HG02970 (cell line): ENCODE measurements around the gene CHRNB1.
A peak's percentile ranks its signal among the peaks of the same experiment; 100 is the strongest.

Experiments used
- ATAC-seq: cut with Tn5 transposase; IDR thresholded peaks from one replicate; pipeline ENCODE4 v1.9.1; 2021; ENCODE audit warnings: mild to moderate bottlenecking, moderate library complexity, moderate number of reproducible peaks; ENCODE audit not compliant: unreplicated experiment, low FRiP score

CHRNB1 gene

DNA sequence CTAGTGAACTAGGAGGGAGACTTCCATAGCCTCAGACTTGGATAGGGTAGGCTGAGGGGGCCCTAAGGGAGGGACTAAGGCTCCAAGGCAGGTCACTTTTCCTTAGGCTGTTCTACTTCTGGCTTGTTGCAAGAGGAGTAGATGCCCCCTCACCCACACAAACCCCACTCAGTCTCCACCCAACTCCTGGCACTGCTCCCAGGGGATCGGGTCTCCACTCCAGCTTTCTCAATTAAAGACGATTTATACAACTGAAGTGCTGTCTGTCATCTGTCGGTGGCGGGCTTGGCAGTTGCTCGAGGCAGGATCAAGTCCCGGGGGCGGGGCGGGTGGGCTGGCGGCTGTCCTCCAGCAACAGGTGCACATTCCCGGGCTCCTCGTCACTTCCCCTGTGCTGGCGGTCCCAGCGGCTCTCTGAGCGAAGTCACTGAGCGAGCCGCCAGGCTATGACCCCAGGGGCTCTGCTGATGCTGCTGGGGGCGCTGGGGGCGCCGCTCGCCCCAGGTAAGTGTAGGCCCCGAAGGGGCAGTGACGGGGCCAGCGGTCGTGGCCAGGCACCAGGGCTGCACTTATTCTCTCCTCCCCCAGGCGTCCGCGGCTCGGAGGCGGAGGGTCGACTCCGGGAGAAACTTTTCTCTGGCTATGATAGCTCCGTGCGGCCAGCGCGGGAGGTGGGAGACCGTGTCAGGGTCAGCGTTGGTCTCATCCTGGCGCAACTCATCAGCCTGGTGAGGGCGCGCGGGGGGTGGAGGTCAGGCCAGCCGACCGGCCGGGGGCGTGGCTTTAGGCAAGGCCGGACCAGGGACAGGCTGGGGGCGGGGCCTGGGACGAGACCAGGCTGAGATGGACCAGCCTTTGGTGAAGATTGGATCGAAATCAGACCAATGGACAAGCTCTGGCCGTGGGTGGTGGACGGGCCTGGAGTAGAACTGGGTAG is at the start of gene CHRNB1:
TSS of gene CHRNB1 (plus strand) at position 380 of the 937 bp plus-strand sequence. CDS start at position 447, 67 bp downstream.
- no peak for ATAC-seq

- no peak for ATAC-seq
Observed at GRCh38 chr17:7396147-7396546, 48.7 kb upstream of the CHRNB1 start.

DNA sequence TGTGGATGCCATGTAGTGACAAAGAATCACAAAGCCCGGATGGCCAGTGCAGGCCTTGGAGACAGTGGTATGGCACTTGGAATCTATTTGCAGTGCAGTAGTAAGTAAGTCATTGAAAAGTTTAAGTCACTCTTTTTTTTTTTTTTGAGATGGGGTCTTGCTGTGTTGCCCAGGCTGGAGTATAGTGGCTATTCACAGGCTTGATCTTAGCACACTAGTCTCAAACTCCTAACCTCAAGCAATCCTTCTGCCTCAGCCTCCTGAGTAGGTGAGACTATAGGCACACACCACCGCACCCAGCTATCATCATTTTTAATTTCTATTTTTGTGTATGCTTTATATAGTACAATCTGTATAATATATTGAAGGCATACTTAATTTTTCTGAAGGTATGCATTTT is 46.2 kb upstream of the CHRNB1 start:
- ATAC-seq: no peak

- ATAC-seq: no peak
Observed at GRCh38 chr17:7403043-7403726, 41.7 kb upstream of the CHRNB1 start.

GRCh38 chr17:7403727-7403976 is 41.2 kb upstream of the CHRNB1 start:
- ATAC-seq: no peak

GRCh38 chr17:7403977-7404736 is 40.7 kb upstream of the CHRNB1 start, which contains the start of gene TMEM256:
Gene TMEM256 (minus strand): TSS chr17:7404097. CDS start chr17:7404084, 13 bp downstream.
- ATAC-seq: peak; percentile 87

- ATAC-seq: peak; percentile 19
Observed at GRCh38 chr17:7404737-7405349, 40.0 kb upstream of the CHRNB1 start.

GRCh38 chr17:7405350-7406234 is 39.3 kb upstream of the CHRNB1 start:
- ATAC-seq: no peak

DNA sequence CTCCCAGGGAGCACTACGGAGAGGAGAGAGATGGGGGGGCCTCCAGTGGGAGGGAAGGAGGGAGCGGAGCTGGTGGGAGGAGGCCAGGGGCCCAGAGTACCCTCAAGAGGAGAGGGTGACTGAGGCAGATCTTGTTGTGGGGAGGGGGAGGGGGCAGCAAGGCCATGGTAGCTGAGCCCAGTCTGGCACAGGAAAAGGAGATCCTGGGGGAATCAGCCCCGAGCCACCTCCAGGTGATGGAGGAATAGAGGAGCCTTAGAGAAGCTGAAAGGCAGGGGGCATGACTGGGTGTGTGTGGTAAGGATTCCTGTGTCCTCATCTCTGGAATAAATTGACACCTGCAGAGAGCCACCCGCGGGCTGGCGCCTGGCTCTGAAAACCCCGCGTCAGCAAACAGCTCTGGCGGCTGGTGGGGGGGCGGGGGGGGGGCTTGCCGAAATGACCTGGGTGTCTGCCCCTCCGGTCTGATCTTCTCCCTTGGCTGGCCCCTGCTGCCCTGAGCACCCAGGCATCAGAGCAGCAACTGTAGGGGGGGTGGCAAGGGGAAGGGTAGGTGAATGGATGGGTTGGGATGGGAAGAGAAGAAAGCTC is 38.5 kb upstream of the CHRNB1 start:
- ATAC-seq: no peak

DNA sequence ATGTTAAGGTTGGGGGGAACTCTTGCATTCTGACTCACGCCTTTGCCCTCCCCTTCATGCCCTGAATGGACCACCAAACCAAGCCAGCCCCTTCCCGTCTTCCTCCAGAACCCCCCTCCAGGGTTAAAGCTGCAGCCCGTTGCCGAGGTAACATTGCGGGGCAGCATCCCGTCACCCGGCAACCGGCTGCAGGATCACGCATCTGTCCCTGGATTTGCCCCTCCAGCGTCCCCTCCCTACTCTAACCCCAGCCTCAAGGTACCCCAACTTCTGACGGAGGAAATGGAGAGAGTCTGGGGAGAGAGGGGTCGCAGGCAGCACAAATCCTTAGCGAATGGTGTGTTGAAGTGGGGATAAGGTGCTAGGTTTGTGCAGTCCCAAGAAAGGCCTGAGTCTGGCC is 37.8 kb upstream of the CHRNB1 start:
- ATAC-seq: no peak

DNA sequence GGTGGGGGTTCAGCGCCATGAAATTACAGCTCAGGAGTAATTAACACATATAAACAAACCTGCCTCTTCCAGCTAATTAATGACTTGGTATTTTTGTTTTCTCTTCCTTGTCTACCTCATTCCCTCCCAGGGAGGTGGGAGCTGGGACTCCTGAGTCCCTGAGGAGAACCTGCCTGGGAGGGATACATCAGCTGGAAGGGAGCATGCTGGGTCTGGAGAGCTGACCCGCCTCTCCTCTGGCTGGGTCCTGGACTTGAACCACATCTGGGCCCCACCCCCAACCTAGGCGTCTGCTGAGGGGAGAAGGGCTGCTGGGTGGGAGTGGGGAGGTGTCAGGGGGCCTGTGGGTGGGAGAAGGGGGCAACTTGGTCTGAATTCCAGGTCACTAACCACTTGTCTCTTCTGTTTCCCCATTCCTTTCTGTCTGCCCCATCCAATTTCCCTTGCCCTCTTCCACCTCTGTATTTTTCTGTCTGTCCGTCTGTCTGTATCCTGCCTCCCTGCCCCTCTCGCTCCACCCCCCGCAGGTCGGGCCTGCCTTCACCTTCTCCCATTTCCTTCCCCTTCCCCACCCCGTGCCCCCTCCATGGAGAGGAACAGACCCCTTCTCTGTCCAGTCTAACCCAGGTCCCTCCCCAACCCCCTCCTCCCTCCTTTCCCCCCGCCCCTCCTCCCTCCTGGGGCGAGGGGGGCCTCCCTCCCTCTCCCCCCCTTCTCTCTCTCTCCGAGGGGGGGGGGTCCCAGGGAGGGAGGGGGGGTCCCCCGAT is 37.2 kb upstream of the CHRNB1 start, which contains the start of gene NLGN2:
TSS of gene NLGN2 (plus strand) at position 361 of the 767 bp plus-strand sequence. CDS start 411 bp downstream, outside the sequence.
- ATAC-seq: no peak

- ATAC-seq: no peak
Observed at GRCh38 chr17:7408252-7408727, 36.6 kb upstream of the CHRNB1 start.

- ATAC-seq: no peak
Observed at GRCh38 chr17:7408863-7409262, 36.0 kb upstream of the CHRNB1 start.

DNA sequence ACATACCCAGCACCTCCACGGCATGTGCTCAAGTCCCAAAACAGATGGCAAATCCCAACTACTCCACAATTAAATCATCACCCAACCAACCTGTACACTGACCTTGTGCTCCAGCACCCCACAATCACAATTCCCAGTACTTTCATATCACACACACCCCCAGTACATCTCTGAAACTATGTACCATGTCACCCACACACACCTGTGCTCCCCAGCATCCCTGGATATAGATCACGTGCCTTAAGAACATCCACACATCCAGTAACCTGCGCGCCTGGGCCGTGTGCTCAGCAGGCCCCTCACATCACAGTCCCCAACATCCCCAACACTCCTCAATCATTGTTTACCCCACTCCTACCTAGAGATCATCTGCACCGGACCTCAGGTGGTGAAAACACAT is 35.1 kb upstream of the CHRNB1 start:
- ATAC-seq: no peak

DNA sequence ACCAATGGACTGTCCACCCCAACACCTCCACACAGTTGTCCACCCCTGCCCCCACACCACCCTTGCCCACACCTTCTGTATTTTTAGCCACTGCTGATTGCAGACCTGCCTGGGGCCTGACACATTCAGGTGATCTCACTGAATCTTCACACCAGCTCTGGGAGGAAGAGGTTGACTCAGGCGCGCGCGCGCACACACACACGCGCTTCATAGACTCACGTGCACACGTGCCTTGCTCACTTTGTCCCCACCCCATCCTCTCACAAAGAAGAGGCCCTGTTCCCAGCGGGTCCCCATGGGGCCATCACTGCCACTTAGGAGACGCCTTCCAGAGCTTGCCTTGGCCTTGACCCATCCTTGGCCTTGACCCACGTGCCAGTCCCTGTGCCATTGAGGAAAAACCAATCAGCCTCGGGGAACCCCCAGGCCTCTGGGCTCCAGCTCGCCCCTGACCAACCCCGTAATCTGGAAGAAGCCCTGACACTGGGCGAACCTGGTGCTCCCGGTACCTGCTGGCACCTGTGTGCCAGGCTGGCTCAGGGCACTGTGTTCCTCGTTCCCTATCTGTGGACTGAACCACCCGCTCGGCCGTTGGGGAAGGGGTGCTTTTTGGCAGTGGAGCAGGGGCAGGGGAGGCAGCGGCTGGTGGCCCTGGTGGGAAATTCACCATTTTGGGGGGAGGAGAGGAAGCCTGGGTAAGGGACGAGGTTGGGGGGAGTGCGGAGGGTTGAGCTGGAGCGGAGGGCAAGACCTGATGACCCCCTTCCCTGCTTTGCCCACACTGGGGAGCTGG is 34.0 kb upstream of the CHRNB1 start:
- no peak for ATAC-seq

DNA sequence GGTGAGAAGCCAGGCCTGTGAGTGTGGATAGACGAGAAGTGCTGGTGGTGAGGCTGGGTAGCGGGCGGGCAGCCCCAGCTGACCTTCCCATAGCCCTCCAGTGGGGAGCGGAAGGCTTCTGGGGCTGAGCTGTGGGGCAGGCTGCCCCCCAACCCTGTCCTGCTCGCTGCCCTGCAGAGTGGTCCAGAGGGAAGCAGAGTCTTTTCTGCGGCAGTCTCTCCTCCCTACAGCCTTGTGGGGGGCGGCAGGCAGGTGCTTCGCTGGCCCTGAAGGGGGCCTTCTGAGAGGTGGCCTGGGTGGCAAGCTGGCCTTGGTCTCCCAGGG is 33.5 kb upstream of the CHRNB1 start:
- ATAC-seq: no peak

DNA sequence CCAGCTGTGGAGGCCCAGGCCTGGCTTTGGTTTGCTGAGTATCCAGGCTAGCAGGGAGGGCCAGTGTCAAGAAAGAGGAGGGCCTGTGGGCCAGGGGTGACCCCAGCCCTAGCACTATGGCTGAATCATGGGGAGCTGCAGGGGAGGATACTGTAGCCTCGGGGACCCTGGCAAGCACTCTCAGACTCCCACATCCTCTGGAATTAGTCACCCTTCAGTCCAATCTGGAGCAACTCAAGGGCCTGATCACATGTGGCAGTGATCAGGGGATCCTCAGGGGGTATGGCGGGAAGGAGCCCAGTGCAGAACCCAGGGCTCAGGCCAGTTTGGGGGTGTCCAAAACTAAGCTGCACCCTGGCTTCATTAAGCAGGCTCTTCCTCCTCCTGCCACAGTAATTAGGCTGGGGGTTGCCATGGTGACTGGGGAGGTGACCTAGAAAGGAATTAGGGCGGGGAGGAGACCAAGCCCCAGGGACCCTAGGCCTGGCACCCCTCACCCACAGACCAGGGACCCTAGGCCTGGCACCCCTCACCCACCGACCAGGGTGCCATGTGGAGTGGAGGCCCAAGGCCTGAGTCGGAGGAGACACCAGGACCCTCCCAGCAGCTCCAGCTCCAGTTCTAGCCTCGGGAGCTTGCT is 31.4 kb upstream of the CHRNB1 start:
- ATAC-seq: no peak
